ENCODE measurements around the gene OPN4.

DNA sequence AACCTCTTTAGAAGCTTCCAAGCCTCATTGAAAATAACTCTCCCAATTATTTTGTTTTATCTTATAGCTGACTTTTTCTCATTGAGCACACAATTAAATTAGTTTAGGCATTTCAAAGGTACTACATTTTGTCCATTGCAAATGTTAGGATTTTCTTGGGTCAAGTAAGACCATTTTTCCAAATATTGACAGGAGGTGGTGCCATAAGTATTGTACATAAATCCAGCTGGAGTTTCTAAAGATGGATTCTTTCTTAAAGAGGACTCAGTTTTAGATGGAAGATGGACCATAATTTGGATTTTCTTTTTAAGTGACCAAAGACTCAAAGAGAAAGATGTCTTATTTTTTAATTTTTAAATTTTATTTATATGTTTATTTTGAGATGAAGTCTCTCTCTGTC, 12.3 kb upstream of the OPN4 start:
- TF ChIP-seq, protein P1, sequence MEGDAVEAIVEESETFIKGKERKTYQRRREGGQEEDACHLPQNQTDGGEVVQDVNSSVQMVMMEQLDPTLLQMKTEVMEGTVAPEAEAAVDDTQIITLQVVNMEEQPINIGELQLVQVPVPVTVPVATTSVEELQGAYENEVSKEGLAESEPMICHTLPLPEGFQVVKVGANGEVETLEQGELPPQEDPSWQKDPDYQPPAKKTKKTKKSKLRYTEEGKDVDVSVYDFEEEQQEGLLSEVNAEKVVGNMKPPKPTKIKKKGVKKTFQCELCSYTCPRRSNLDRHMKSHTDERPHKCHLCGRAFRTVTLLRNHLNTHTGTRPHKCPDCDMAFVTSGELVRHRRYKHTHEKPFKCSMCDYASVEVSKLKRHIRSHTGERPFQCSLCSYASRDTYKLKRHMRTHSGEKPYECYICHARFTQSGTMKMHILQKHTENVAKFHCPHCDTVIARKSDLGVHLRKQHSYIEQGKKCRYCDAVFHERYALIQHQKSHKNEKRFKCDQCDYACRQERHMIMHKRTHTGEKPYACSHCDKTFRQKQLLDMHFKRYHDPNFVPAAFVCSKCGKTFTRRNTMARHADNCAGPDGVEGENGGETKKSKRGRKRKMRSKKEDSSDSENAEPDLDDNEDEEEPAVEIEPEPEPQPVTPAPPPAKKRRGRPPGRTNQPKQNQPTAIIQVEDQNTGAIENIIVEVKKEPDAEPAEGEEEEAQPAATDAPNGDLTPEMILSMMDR (IDR thresholded peaks at IDR 0.05) = no peak
- TF ChIP-seq POLR2A (IDR thresholded peaks at IDR 0.05) = no peak
